ENCODE data around the gene PDE4D.
A peak's percentile ranks its signal among the peaks of the same experiment; 100 is the strongest.

The PDE4D gene

DNA sequence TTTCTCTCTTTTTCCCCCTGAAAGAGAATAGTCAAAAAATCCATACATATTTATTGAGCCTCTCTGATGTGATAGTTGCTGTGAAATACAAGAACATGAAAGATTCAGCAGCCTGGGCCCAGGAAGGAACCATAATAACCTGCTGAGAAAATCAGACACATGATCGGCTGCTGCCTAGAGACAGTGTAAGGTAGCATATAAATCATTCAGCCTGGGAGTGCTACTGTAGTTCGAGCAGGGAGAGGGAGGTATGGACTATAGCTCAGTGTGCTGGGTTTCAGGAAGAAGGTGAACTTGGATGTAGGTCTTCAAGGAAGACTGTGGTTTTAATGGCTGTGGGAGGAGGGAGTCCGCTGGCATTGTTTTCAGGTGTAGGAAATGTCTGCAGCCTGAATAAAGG lies 841.6 kb downstream of the PDE4D start:
- no peak for DNase-seq

GRCh38 chr5:59049095-59049494 lies 844.4 kb downstream of the PDE4D start:
- no peak for DNase-seq

GRCh38 chr5:59042201-59043055 lies 851.1 kb downstream of the PDE4D start:
- DNase-seq, result peak; percentile 93

DNA sequence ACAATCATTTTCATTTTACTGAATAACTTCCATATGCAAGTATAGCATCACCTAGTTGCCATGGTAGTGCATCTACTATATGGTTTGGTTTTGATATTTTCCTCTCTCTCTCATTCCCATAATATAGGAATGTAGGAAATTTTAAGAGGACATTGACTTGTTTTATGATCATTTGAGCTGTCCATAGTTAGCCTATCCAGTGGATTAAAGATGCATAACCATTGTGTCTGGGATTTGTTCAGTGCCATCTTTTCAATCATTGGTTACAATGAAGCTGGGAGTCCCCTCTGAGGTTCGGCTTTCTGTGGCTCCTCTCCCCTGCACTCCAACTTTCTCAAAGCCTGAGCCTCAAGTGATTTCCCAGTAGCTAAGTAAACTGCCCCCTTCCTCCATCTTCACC lies 852.2 kb downstream of the PDE4D start:
- peak; percentile 33 for DNase-seq

DNA sequence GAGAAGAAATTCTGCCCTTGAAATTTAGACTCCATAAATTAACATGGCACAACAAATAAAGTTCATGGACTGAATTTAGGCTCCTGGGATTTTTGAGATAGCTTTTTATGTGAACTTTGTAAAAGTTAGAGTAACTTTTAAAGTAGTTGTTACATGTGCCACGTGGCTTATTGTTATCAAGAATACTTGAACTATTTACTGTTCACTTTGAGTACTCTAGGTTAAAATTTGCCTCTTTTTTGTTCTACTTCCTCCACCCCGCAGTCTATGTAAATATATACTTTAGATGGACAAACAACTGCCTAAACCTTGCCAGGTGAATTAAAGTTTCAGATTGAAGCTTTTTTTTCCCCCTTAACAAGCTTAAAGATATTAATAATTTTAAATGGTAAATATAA lies 852.7 kb downstream of the PDE4D start:
- DNase-seq, result peak; percentile 5

DNA sequence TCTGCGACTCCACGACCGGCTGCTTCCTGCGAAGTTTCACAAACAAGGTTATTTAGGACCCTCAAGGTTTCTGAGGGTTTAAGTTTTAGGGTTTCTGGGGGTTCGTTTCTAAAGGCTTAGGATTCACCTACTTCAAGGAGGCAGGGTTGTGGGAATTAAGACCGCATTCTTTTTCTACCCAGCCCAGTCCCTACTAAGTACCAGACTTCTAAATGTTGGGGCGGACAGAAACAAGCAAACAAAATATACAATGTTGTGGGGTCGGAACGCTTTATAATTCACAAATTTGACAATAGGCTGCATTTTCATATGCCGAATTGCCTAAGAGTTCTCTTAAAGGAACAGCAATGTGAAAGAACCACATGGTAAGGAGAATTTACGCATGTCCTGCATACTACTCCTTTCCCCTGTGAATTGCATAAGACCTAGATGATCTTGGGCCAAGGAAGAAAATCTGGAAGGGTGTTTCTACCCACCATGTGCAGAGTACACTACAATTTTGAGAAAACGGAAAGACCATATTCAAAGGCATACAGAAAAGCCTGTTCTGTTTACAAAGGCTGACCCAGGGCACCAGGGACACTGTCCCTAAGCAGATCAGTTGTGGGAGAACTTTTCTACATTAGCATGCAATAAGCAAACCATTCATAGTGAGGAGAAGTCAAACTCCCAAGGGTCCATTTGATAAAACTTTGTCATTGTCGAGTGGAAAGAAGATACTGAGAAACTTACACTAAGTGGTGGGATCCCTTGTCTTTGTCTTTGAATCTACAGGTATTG lies 853.3 kb downstream of the PDE4D start:
- DNase-seq, result peak; percentile 41

GRCh38 chr5:59039296-59040023 lies 854.1 kb downstream of the PDE4D start:
- peak; percentile 73 for DNase-seq

GRCh38 chr5:59038798-59039295 lies 854.7 kb downstream of the PDE4D start:
- DNase-seq, result no peak

DNA sequence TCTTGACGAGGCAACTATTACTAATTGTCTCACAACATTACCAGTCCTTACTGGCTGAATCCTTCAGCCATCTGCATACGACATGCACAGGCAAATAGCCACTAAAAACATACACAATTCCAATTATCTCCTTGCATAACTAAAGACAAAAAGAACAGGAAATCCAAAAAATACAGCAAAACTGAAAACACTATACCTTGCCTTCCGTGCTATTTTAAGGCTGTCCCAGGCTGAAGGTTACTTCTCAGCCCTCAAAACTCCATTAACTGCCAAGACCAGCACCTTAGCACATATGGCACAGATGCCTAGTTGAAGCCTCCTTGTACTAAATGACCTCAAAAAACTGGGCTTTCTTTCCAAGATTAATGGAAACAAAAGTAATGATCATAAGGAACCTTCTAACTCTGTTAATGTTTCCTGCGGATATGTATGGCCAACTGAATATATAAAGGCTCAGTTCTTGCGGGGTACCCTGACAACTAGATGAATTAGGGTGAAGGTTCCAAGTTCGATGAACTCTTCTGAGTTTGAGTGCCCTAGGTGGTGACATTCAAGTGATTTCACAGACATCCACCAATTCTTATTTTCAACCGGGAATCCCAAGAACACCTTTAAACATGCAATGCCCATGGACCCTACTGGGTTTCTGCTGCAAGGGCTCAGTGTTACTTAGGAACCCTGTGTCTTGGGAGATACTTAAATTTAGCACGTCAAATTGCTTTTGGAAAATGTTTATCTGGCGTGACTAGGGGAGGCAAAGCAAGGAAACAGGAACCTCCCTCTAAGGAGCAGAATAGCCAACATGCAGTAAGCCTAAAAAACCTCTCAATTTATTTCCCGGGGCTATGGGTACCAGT lies 855.4 kb downstream of the PDE4D start:
- DNase-seq, result peak; percentile 48

DNA sequence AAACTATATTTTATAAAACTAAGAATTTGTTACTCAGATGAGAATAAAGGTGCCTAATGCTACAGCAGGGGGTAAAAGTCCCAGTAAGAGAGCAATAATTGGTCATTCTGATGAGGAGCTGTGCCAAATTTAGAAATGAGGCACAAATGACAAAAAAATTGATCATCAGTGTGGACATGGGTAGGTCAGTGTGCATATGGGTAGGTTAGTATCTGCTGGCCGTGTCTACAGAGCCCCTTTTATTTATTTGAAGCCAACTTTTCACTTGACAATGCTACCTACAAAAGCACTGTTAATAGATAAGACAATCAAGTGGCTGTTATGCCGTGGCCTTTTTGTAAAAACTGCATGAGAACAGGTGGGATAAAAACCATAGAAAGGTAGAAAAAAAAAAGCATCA lies 856.1 kb downstream of the PDE4D start:
- peak; percentile 7 for DNase-seq

- DNase-seq, result peak; percentile 16
These were observed 856.5 kb downstream of the PDE4D start for GRCh38 chr5:59037041-59037440.

DNA sequence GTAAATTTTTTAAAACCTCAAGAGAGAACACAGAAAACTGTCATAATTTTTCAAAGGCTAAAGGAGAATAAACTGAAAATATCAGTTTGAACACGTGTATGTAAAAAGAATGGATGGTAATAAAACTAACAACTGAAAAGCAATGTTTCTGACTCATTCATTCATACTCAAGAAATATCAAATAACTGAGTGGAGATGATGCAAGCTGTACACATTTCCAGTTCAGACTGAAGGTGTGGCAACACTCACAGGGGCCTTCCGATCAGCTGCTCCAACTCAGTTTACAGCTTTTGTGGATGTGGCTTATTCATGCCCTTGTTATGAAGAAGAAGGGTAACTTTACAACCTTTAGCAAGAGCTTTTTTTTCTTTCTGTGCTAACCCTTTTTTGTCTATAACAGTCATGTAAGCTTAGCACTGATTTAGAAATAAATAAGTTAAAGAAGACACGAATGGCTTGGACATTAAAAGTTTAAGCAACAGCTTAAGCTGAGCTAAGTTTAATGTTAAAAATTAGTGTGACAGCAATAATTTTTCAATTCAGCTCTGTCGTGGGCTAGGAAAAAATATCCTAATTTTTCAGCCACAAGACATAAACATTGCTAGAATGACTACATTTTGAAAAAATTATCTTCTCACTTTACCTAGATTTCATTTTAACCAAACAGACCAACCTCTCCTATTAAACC lies 857.1 kb downstream of the PDE4D start:
- peak; percentile 47 for DNase-seq

DNA sequence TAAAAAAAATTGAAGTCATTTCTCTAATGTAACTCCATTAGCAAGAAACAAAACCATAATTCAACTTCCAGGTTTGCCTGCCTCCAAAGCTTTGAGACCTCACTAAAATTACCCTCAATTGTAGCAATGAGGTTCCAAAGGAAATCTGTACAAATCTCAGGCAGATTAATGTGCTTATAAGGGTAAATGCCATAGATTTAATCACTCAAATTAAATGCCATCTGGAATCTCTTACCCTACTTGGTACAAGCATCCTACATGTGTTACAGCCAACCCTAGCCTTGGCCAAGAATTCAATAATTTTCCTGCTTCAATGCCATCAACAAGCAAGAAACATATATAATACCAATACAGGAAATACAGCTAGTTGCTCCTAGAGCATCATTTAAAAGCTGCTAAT lies 857.8 kb downstream of the PDE4D start:
- DNase-seq, result no peak

- DNase-seq, result peak; percentile 60
These were observed 858.9 kb downstream of the PDE4D start for GRCh38 chr5:59034498-59035186.

DNA sequence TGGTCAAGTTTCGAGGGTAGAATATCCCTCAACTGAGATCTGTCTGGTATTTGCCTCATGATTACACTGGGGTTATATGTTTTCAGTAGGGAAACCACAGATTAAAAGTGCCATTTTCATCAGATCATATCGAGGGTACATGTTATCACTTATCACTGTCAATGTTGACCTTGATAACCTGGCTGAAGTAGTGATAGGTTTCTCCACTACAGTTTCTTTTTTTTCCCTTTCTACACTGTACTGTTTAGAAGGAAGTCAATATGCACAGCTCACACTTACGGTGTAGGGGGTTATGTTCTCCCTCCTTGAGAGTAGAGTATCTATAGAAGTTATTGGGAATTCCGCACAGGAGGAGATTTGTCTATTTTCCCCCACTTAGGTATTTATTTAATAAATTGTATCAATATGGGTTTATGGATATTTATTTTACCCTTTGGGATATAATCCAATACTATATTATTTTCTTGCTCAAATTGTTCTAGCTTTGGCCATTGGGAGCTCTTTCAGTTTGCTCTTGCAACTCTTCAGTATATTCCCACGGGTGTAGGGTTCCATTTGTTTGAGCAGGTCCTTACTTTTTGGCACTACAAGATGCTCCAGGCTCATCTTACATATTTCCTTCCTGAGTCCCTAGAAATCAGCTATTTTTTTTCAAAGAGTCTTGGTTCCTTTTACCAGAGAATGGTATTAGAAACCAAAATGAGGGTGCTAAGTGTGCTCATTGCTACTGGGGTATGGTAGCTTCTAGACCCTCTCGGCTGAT lies 866.2 kb downstream of the PDE4D start:
- DNase-seq, result no peak

DNA sequence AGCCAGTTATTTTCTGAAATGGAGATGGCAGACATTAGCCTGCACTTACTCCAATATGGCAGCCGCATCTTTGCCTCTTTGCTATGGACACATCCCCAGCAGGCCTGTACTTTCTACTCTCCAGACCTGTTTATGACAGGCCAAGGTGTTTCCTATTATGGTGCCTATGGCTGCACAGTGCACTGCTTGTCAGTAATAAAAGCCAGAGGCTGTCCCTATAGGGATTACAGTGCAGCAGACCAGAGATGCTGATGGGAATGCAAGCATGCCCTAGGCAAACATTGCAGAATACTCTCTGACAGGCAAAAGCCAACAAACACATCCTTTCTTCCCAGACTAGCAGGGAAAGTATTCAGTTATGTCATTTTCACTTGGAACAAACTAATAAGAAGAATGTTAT lies 867.8 kb downstream of the PDE4D start:
- no peak for DNase-seq

DNA sequence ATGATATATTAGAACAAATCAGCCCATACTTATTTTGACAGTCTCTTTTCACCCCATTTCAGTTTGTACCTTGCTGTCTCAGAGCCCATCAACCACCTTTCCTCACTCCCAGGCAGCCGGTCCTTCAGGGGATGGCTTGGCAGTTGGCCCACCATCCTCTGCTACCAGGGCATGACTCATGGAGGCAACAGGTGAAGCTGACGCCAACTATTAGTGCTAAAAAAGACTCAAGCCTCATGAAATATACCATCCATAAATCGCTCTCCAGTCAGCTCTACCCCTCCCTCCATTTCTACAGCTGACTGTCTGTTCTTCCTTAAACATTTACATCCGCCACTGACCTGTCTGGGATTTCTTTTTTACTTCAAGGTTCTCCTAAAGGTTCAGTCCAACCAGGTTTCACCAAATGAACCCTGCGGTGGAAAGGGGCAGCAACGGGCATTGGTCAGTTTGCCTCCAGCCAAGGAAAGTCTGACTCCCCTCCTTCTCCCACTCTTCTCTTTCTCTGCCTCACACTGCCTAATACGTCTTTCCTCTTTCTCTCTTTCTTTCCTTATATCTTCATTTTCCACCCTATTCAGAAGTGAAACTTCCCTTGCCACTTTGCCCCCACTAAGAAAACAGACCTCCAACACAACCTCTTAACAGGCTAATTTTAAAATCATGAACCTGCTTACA lies 871.5 kb downstream of the PDE4D start:
- DNase-seq, result no peak

DNA sequence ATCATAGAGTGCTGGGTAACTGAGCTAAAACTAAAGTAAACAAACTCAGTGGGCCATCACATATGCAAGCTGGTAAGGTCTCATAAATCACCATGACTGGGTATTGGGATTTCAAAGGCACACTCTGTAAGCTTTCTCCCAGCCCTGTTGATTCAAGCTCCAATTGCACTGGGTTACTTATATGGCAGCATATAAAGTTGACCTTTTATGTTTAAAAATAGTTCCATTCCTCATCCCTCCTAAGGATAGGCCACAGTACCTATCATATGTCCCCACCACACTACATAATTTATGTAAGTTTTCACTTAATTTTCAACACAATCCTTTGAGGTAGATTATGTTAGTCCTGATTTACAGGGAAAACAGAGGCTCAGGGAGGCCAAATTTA lies 872.2 kb downstream of the PDE4D start:
- DNase-seq, result no peak

GRCh38 chr5:59020611-59021285 lies 872.8 kb downstream of the PDE4D start:
- DNase-seq, result no peak

Measured in RPMI8226 (cell line).